ENCODE measurements around the gene PPIL6.

DNA sequence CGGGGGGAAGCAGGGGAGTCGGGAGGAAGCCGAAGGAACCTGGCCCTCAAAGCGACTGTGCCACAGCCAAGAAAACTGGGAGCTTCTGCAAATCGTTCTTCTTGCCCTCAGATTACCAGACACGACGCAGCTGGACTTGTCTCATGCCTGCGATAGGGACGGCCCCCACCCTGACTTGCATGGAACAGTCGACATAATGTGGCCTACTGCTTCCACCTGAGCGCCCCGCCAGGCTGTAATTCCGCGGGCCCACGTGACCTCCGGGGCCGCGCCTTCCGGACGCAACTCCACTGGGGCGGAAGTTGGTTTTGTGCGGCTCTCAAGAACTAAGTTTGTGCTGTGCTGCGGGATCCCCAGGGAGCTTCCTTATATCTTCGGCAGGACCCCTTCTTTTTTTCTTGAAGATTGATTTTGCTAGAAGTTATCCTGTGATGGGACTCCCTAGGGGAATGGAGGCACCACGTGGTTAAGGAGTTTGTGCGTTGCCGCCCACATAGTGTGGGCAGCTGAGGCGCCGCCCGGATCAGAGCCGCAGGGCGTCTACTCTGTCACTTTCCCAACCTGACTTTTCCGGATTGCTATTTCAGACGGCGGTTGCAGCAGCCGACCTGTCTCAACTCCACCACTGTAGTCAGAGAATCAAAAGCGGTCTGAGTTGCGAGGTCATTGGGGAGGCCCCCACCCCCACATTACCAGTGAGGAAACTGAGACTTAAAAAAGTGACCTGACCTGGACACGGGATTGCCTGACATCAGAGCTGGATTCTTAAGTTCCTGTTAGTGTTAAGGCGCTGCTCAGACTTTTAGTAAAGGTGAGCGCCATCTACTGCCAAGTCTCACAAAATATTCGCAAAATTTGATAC is 57.6 kb downstream of the PPIL6 start:
- TF ChIP-seq, protein P1, sequence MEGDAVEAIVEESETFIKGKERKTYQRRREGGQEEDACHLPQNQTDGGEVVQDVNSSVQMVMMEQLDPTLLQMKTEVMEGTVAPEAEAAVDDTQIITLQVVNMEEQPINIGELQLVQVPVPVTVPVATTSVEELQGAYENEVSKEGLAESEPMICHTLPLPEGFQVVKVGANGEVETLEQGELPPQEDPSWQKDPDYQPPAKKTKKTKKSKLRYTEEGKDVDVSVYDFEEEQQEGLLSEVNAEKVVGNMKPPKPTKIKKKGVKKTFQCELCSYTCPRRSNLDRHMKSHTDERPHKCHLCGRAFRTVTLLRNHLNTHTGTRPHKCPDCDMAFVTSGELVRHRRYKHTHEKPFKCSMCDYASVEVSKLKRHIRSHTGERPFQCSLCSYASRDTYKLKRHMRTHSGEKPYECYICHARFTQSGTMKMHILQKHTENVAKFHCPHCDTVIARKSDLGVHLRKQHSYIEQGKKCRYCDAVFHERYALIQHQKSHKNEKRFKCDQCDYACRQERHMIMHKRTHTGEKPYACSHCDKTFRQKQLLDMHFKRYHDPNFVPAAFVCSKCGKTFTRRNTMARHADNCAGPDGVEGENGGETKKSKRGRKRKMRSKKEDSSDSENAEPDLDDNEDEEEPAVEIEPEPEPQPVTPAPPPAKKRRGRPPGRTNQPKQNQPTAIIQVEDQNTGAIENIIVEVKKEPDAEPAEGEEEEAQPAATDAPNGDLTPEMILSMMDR (IDR thresholded peaks at IDR 0.05; ENCODE audit: low read depth, low read length, missing input control): peak; percentile 44
- TF ChIP-seq YY1 (IDR thresholded peaks at IDR 0.05): peak; percentile 65
- TF ChIP-seq RAD21 (IDR thresholded peaks at IDR 0.05): peak; percentile 73 to 80
- peak; percentile 32 to 39 for TF ChIP-seq RXRA (IDR thresholded peaks at IDR 0.05)
- peak; percentile 25 to 41 for TF ChIP-seq JUND (IDR thresholded peaks at IDR 0.05)
- TF ChIP-seq, protein P2, sequence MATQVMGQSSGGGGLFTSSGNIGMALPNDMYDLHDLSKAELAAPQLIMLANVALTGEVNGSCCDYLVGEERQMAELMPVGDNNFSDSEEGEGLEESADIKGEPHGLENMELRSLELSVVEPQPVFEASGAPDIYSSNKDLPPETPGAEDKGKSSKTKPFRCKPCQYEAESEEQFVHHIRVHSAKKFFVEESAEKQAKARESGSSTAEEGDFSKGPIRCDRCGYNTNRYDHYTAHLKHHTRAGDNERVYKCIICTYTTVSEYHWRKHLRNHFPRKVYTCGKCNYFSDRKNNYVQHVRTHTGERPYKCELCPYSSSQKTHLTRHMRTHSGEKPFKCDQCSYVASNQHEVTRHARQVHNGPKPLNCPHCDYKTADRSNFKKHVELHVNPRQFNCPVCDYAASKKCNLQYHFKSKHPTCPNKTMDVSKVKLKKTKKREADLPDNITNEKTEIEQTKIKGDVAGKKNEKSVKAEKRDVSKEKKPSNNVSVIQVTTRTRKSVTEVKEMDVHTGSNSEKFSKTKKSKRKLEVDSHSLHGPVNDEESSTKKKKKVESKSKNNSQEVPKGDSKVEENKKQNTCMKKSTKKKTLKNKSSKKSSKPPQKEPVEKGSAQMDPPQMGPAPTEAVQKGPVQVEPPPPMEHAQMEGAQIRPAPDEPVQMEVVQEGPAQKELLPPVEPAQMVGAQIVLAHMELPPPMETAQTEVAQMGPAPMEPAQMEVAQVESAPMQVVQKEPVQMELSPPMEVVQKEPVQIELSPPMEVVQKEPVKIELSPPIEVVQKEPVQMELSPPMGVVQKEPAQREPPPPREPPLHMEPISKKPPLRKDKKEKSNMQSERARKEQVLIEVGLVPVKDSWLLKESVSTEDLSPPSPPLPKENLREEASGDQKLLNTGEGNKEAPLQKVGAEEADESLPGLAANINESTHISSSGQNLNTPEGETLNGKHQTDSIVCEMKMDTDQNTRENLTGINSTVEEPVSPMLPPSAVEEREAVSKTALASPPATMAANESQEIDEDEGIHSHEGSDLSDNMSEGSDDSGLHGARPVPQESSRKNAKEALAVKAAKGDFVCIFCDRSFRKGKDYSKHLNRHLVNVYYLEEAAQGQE (IDR thresholded peaks at IDR 0.05): peak; percentile 55
- peak in 1 of 2 donors; percentile 25 for TF ChIP-seq HNF4A (conservative IDR thresholded peaks at IDR 0.05)
- TF ChIP-seq, protein P3, sequence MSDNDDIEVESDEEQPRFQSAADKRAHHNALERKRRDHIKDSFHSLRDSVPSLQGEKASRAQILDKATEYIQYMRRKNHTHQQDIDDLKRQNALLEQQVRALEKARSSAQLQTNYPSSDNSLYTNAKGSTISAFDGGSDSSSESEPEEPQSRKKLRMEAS (IDR thresholded peaks at IDR 0.05): peak; percentile 90
- peak; percentile 93 for TF ChIP-seq TAF1 (conservative IDR thresholded peaks at IDR 0.05)
- TF ChIP-seq ZBTB33 (IDR thresholded peaks at IDR 0.05): peak; percentile 16
- peak; percentile 71 for TF ChIP-seq SP1 (IDR thresholded peaks at IDR 0.05)
